ENCODE results near the gene LRRC3C.

DNA sequence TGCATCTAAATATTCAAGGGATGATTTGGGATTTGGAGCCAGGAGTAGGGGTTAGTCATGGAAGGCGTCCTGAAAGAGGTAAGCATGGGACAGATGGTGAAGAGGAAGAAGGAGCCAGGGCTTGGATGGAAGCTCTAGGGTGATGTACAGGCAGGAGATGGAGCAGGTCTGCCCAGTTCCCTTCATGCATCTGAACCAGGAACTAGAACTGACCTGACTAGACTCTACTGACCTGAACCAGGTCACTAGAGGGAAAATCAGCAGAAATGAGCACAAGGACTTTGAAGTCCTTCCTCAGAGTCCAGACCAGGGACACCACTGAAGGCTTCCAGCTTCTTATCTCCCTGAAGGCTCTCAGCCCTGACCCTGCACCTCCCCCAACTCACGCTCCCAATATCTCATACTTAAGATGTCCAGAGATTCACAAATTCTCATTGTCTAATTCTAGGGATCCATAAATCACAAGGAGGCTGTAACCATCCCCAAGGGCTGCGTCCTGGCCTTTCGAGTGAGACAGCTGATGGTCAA lies 43.6 kb downstream of the LRRC3C start:
- TF ChIP-seq, protein P1, sequence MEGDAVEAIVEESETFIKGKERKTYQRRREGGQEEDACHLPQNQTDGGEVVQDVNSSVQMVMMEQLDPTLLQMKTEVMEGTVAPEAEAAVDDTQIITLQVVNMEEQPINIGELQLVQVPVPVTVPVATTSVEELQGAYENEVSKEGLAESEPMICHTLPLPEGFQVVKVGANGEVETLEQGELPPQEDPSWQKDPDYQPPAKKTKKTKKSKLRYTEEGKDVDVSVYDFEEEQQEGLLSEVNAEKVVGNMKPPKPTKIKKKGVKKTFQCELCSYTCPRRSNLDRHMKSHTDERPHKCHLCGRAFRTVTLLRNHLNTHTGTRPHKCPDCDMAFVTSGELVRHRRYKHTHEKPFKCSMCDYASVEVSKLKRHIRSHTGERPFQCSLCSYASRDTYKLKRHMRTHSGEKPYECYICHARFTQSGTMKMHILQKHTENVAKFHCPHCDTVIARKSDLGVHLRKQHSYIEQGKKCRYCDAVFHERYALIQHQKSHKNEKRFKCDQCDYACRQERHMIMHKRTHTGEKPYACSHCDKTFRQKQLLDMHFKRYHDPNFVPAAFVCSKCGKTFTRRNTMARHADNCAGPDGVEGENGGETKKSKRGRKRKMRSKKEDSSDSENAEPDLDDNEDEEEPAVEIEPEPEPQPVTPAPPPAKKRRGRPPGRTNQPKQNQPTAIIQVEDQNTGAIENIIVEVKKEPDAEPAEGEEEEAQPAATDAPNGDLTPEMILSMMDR (IDR thresholded peaks at IDR 0.05): no peak
- TF ChIP-seq POLR2A (IDR thresholded peaks at IDR 0.05) (no peak), EP300 (IDR thresholded peaks at IDR 0.05) (no peak)

All from sigmoid colon (tissue), 4 donors.